Central memory CD8-positive, alpha-beta T cell (primary cell): ENCODE results near the gene SHOX.

Experiments
- ATAC-seq: fragments of 150-1000 bp; cut with Tn5 transposase; replicated peaks from 2 replicates; pipeline ENCODE4 v1.10.0; 2022; ENCODE audit warnings: mild to moderate bottlenecking, moderate FRiP score, moderate number of reproducible peaks; ENCODE audit not compliant: poor library complexity, severe bottlenecking; ENCODE audit errors: extremely low read depth
- DNase-seq, 2 donors: peaks; one replicate each; pipeline ENCODE4 v3.0.0; 2021; ENCODE audit warnings: low spot score in 2 of 2
- H3K27ac Mint-ChIP-seq: one replicate; pipeline ENCODE4 v1.8.0; 2022; ENCODE audit warnings: low read depth, mild to moderate bottlenecking, moderate library complexity, mixed read lengths
- H3K27me3 Mint-ChIP-seq: one replicate; pipeline ENCODE4 v1.8.0; 2022; ENCODE audit warnings: mixed read lengths
- H3K36me3 Mint-ChIP-seq: one replicate; pipeline ENCODE4 v1.8.0; 2022; ENCODE audit warnings: mild to moderate bottlenecking, moderate library complexity, mixed read lengths; ENCODE audit not compliant: insufficient read depth
- H3K4me1 Mint-ChIP-seq: one replicate; pipeline ENCODE4 v1.8.0; 2022; ENCODE audit warnings: mixed read lengths
- H3K4me3 Mint-ChIP-seq: one replicate; pipeline ENCODE4 v1.8.0; 2022; ENCODE audit warnings: mild to moderate bottlenecking, moderate library complexity, mixed read lengths
- H3K9me3 Mint-ChIP-seq: one replicate; pipeline ENCODE4 v1.8.0; 2022; ENCODE audit warnings: mixed read lengths

SHOX gene

GRCh38 chrX:633985-634958, 3.7 kb downstream of the SHOX start:
- Mint-ChIP-seq H3K4me1 (peaks cover 22% of the 10 kb centered on the region), H3K36me3 (peaks cover 6% of the 10 kb centered on the region), H3K27me3 (peaks cover 74% of the 10 kb centered on the region), H3K27ac (no peak overlapping the region), H3K4me3 (no peak overlapping the region), H3K9me3 (peaks cover 3% of the 10 kb centered on the region)
- ATAC-seq, result no peak
- no peak for DNase-seq

GRCh38 chrX:635428-636090, 5.0 kb downstream of the SHOX start:
- H3K4me3 Mint-ChIP-seq, result no peak overlapping the region
- peaks cover 22% of the 10 kb centered on the region for H3K4me1 Mint-ChIP-seq
- peaks cover 82% of the 10 kb centered on the region for H3K27me3 Mint-ChIP-seq
- peaks cover 6% of the 10 kb centered on the region for H3K36me3 Mint-ChIP-seq
- no peak overlapping the region for H3K27ac Mint-ChIP-seq
- H3K9me3 Mint-ChIP-seq, result no peaks in the 10 kb centered on the region
- ATAC-seq, result no peak
- no peak for DNase-seq

GRCh38 chrX:636981-637659, 6.5 kb downstream of the SHOX start:
- no peaks in the 10 kb centered on the region for H3K9me3 Mint-ChIP-seq
- no peak overlapping the region for H3K4me3 Mint-ChIP-seq
- H3K36me3 Mint-ChIP-seq, result peaks cover 6% of the 10 kb centered on the region
- DNase-seq (no peak), ATAC-seq (no peak)
- H3K27ac Mint-ChIP-seq, result no peak overlapping the region
- peaks cover 83% of the 10 kb centered on the region for H3K27me3 Mint-ChIP-seq
- H3K4me1 Mint-ChIP-seq, result peaks cover 22% of the 10 kb centered on the region

GRCh38 chrX:637660-638481, 7.3 kb downstream of the SHOX start:
- Mint-ChIP-seq H3K27ac (no peak overlapping the region), H3K4me3 (no peak overlapping the region), H3K27me3 (peaks cover 80% of the 10 kb centered on the region)

GRCh38 chrX:638482-639131, 8.0 kb downstream of the SHOX start:
- H3K27me3 Mint-ChIP-seq, result peaks cover 76% of the 10 kb centered on the region
- no peak overlapping the region for H3K4me3 Mint-ChIP-seq
- no peak for DNase-seq
- peaks cover 3% of the 10 kb centered on the region for H3K36me3 Mint-ChIP-seq
- H3K27ac Mint-ChIP-seq, result no peak overlapping the region
- H3K4me1 Mint-ChIP-seq, result peaks cover 22% of the 10 kb centered on the region
- H3K9me3 Mint-ChIP-seq, result no peaks in the 10 kb centered on the region
- ATAC-seq, result no peak

More at GRCh38 chrX:637660-638481, 7.3 kb downstream of the SHOX start:
- Mint-ChIP-seq H3K36me3 (peaks cover 6% of the 10 kb centered on the region), H3K9me3 (no peaks in the 10 kb centered on the region), H3K4me1 (peaks cover 22% of the 10 kb centered on the region)
- ATAC-seq, result no peak
- no peak for DNase-seq

- H3K4me3 Mint-ChIP-seq, result no peak overlapping the region
- peaks cover 70% of the 10 kb centered on the region for H3K27me3 Mint-ChIP-seq
- no peak overlapping the region for H3K27ac Mint-ChIP-seq
- H3K4me1 Mint-ChIP-seq, result peaks cover 22% of the 10 kb centered on the region
- H3K9me3 Mint-ChIP-seq, result no peaks in the 10 kb centered on the region
- ATAC-seq, result no peak
- no peak for DNase-seq
- peaks cover 3% of the 10 kb centered on the region for H3K36me3 Mint-ChIP-seq
These were observed 8.6 kb downstream of the SHOX start for GRCh38 chrX:639151-639550.

GRCh38 chrX:640641-641040, 10.1 kb downstream of the SHOX start:
- H3K9me3 Mint-ChIP-seq, result no peaks in the 10 kb centered on the region
- H3K36me3 Mint-ChIP-seq, result peaks cover 3% of the 10 kb centered on the region
- H3K4me3 Mint-ChIP-seq, result no peak overlapping the region
- no peak overlapping the region for H3K27ac Mint-ChIP-seq
- H3K4me1 Mint-ChIP-seq, result peaks cover 17% of the 10 kb centered on the region
- DNase-seq (no peak), ATAC-seq (no peak)
- H3K27me3 Mint-ChIP-seq, result peaks cover 61% of the 10 kb centered on the region

- H3K27me3 Mint-ChIP-seq, result peaks cover 54% of the 10 kb centered on the region
- DNase-seq (no peak), ATAC-seq (no peak)
- no peak overlapping the region for H3K4me3 Mint-ChIP-seq
- H3K27ac Mint-ChIP-seq, result no peak overlapping the region
- peaks cover 6% of the 10 kb centered on the region for H3K36me3 Mint-ChIP-seq
- peaks cover 16% of the 10 kb centered on the region for H3K4me1 Mint-ChIP-seq
- no peaks in the 10 kb centered on the region for H3K9me3 Mint-ChIP-seq
These were observed 11.3 kb downstream of the SHOX start for GRCh38 chrX:641671-642435.

GRCh38 chrX:642436-643240, 12.0 kb downstream of the SHOX start:
- peaks cover 8% of the 10 kb centered on the region for H3K4me1 Mint-ChIP-seq
- H3K27ac Mint-ChIP-seq, result no peak overlapping the region
- ATAC-seq (no peak), DNase-seq (no peak)
- H3K36me3 Mint-ChIP-seq, result peaks cover 5% of the 10 kb centered on the region
- peaks cover 46% of the 10 kb centered on the region for H3K27me3 Mint-ChIP-seq
- no peak overlapping the region for H3K4me3 Mint-ChIP-seq
- no peaks in the 10 kb centered on the region for H3K9me3 Mint-ChIP-seq

- ATAC-seq (no peak), DNase-seq (no peak)
- Mint-ChIP-seq H3K4me1 (peaks cover 2% of the 10 kb centered on the region), H3K4me3 (no peak overlapping the region), H3K36me3 (peaks cover 4% of the 10 kb centered on the region), H3K27me3 (peaks cover 40% of the 10 kb centered on the region), H3K27ac (no peak overlapping the region), H3K9me3 (no peaks in the 10 kb centered on the region)
These were observed 12.6 kb downstream of the SHOX start for GRCh38 chrX:643241-643595.

GRCh38 chrX:643911-644303, 13.3 kb downstream of the SHOX start:
- DNase-seq (no peak), ATAC-seq (no peak)
- Mint-ChIP-seq H3K27ac (no peak overlapping the region), H3K4me3 (no peak overlapping the region), H3K9me3 (no peaks in the 10 kb centered on the region), H3K4me1 (no peaks in the 10 kb centered on the region), H3K36me3 (peaks cover 3% of the 10 kb centered on the region), H3K27me3 (peaks cover 33% of the 10 kb centered on the region)
